Measurements from ENCODE around the gene GPT2.

The GPT2 gene

GRCh38 chr16:46973207-46973995 is 89.2 kb downstream of the GPT2 start, which contains the start of gene DNAJA2:
TSS of gene DNAJA2 (minus strand) at chr16:46973674. CDS start at chr16:46973572, 102 bp downstream.
- DNase-seq: peak; percentile 85

- no peak for DNase-seq
Observed at GRCh38 chr16:46973996-46974324, 89.8 kb downstream of the GPT2 start.

GRCh38 chr16:46974352-46974751 is 90.2 kb downstream of the GPT2 start:
- DNase-seq: peak; percentile 40

GRCh38 chr16:46975165-46975564 is 91.0 kb downstream of the GPT2 start:
- DNase-seq: no peak

- DNase-seq: no peak
Observed at GRCh38 chr16:46975908-46976470, 91.8 kb downstream of the GPT2 start.

- peak; percentile 10 for DNase-seq
Observed at GRCh38 chr16:46976550-46976949, 92.4 kb downstream of the GPT2 start.

Measured in CD4-positive, alpha-beta T cell treated with Interleukin-4 for 4 hours (primary cell).